ENCODE data around the gene SGCE.

SGCE gene

GRCh38 chr7:94565247-94565894 is 90.6 kb downstream of the SGCE start:
- no peak for DNase-seq (ENCODE audit: low spot score)

GRCh38 chr7:94562525-94562924 is 93.4 kb downstream of the SGCE start:
- no peak for DNase-seq (ENCODE audit: low spot score)

GRCh38 chr7:94561841-94562514 is 94.0 kb downstream of the SGCE start:
- DNase-seq (ENCODE audit: low spot score): no peak

- DNase-seq (ENCODE audit: low spot score): no peak
These were observed 96.0 kb downstream of the SGCE start for GRCh38 chr7:94559972-94560371.

GRCh38 chr7:94557215-94557614 is 98.7 kb downstream of the SGCE start:
- no peak for DNase-seq (ENCODE audit: low spot score)

- DNase-seq (ENCODE audit: low spot score): no peak
These were observed 99.9 kb downstream of the SGCE start for GRCh38 chr7:94556028-94556427.

GRCh38 chr7:94547126-94547525 is 108.8 kb downstream of the SGCE start:
- DNase-seq (ENCODE audit: low spot score): no peak

- DNase-seq (ENCODE audit: low spot score): no peak
These were observed 115.5 kb downstream of the SGCE start for GRCh38 chr7:94540428-94540827.

Measured in activated CD4-positive, alpha-beta T cell treated with anti-CD3 and anti-CD28 coated beads, Interleukin-2, Interleukin-4, amounts not matched to agents 100 ng/mL and 50 ng/mL, durations not matched to agents 16 hours and 8 hours (primary cell).